Cardiac muscle cell (in vitro differentiated cells and primary cell): ENCODE measurements around the gene PPIB. TPM values are rescaled to one million over a fixed set of nuclear protein-coding genes. Genes with fewer than 3 reads are reported as not detected.
"Not testable (repeated sequence)": the region's sequence is repeated elsewhere in the genome, so short reads cannot be mapped to it uniquely, and the experiment has no call there.

Experiments
- DNase-seq, 2 donors: peaks; one replicate each; pipeline versions ENCODE4 v3.0.0 to v3.0.0-alpha.2; 2010 to 2017; ENCODE audit warnings: low read depth in 1 of 2, low spot score in 1 of 2
- H3K27ac ChIP-seq: fragments of 200-600 bp; sonication (generic); 2 replicates; pipeline ENCODE4 v1.5.1; 2016
- H3K27me3 ChIP-seq: fragments of 200-600 bp; sonication (generic); 2 replicates; pipeline ENCODE4 v1.6.0; 2016; ENCODE audit warnings: control low read depth
- H3K36me3 ChIP-seq: fragments of 200-600 bp; sonication (generic); 2 replicates; pipeline ENCODE4 v1.5.1; 2016; ENCODE audit warnings: control low read depth
- H3K4me1 ChIP-seq: fragments of 200-600 bp; sonication (generic); 2 replicates; pipeline ENCODE4 v1.8.1; 2017; ENCODE audit warnings: low read depth, mild to moderate bottlenecking, mixed run types
- H3K4me3 ChIP-seq: fragments of 200-600 bp; sonication (generic); 2 replicates; pipeline ENCODE4 v1.5.1; 2016; ENCODE audit warnings: mild to moderate bottlenecking
- H3K9me3 ChIP-seq: fragments of 200-600 bp; sonication (generic); 2 replicates; pipeline ENCODE4 v1.5.1; 2017; ENCODE audit warnings: low read depth, mild to moderate bottlenecking, control low read depth
- polyA plus RNA-seq: library from polyadenylated mRNA; unstranded; fragments of >200 nt; fragmentation: Nextera tagmentation; extraction: Ambion mirVana; gene quantifications from 2 replicates; pipeline ENCODE4 v1.2.1, GENCODE V29; 2016
- total RNA-seq: library from RNA; depleted of rRNA; stranded (reverse); fragments of >200 nt; gene quantifications from 2 replicates; pipeline ENCODE4 v1.2.3, GENCODE V29; 2016
- TF ChIP-seq, protein P1 (sequence below): IDR thresholded peaks from 2 replicates; pipeline ENCODE4 v1.5.1; 2012; ENCODE audit warnings: low read depth, mild to moderate bottlenecking, low read length

Gene PPIB
- total and polyA plus RNA-seq, 2 experiments from 2014 or later, result 382 to 1,055 TPM

- Histone ChIP-seq H3K4me1 (no peaks in the 10 kb centered on the region), H3K36me3 (peaks cover 53% of the 10 kb centered on the region), H3K4me3 (no peak overlapping the region), H3K9me3 (no peaks in the 10 kb centered on the region), H3K27me3 (no peaks in the 10 kb centered on the region), H3K27ac (no peak overlapping the region)
- DNase-seq, result no peak
- TF ChIP-seq, protein P1, sequence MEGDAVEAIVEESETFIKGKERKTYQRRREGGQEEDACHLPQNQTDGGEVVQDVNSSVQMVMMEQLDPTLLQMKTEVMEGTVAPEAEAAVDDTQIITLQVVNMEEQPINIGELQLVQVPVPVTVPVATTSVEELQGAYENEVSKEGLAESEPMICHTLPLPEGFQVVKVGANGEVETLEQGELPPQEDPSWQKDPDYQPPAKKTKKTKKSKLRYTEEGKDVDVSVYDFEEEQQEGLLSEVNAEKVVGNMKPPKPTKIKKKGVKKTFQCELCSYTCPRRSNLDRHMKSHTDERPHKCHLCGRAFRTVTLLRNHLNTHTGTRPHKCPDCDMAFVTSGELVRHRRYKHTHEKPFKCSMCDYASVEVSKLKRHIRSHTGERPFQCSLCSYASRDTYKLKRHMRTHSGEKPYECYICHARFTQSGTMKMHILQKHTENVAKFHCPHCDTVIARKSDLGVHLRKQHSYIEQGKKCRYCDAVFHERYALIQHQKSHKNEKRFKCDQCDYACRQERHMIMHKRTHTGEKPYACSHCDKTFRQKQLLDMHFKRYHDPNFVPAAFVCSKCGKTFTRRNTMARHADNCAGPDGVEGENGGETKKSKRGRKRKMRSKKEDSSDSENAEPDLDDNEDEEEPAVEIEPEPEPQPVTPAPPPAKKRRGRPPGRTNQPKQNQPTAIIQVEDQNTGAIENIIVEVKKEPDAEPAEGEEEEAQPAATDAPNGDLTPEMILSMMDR, result no peak
Measured at GRCh38 chr15:64117759-64118487, 44.9 kb downstream of the PPIB start.

DNA sequence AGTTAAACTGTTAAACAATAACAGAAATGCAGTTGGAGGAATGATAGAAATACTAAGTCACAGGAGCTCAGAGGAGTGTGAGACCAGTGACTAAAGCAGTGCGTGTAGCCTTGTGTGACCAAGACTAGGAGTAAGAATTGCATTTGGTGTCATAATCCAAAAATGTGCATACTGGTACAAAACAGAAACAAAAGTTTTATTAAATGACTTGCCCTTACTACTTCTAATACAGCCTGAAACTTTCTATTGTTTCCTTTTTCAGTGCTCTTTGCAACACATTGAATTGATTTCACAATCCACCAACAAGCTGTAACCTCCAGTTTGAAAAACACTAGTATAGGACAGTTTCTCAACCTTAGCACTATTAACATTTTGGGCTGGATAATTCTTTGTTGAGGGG lies 49.9 kb downstream of the PPIB start:
- peak in 1 of 2 donors; percentile 72 for DNase-seq
- H3K4me1 ChIP-seq, result no peaks in the 10 kb centered on the region
- no peaks in the 10 kb centered on the region for H3K9me3 ChIP-seq
- TF ChIP-seq, protein P1, result no peak
- H3K36me3 ChIP-seq, result peaks cover 30% of the 10 kb centered on the region
- no peak overlapping the region for H3K4me3 ChIP-seq
- no peaks in the 10 kb centered on the region for H3K27me3 ChIP-seq
- no peak overlapping the region for H3K27ac ChIP-seq

DNA sequence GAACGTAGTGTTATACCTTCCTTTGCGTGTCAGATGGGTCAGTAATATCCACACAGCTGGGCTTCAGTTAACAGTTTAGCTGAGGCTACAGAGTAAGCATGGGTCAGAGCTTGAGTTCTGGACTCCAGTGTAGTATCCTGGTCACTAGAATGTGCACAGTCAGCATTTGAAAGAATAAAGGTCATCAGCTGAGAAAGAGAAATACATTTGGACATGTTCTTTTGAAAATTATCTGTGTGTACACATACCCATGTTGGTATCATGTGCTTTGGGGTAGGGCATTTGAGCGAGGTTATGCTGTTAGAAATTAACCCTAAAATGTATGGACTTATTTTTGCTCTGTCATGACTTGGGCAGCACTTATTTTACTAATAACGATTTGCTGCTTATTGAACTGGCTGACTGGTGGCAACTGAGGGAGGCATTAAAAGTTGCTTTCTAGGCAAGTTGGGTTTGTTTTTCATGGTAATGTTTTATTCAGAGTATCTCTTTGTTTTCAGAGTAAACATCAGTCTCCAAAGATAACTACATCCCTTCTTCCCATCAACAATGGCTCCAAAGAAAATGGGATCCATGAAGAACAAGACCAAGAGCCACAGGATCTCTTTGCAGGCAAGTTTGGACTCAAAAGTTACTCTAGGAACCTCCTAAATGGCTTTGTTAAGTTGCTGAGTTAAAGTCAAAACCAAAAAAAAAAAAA lies 50.6 kb downstream of the PPIB start:
- Histone ChIP-seq H3K36me3 (peaks cover 24% of the 10 kb centered on the region), H3K4me1 (no peaks in the 10 kb centered on the region), H3K9me3 (no peaks in the 10 kb centered on the region), H3K27me3 (no peaks in the 10 kb centered on the region), H3K4me3 (no peak overlapping the region), H3K27ac (no peak overlapping the region)
- TF ChIP-seq, protein P1, result no peak
- peak in 1 of 2 donors; percentile 18 for DNase-seq

DNA sequence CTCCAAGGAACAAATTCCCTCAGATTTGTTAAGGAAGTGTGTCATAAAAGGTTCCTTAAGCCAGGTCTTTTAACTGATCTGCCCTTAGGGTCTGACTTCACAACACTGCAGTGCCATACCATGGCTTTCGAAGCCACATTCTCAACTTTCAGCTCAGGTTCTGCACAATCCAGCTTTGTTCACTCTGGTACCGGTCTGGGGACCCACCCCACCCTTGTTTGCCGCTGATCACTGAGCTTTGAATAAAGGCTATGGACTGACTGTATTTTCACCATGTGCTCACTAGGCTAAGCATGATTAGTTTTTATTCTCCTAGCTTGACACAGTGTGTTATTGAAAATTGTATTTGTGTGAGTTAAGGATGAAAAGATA lies 51.2 kb downstream of the PPIB start:
- Histone ChIP-seq H3K36me3 (peaks cover 21% of the 10 kb centered on the region), H3K9me3 (no peaks in the 10 kb centered on the region), H3K27ac (no peak overlapping the region), H3K27me3 (no peaks in the 10 kb centered on the region), H3K4me3 (no peak overlapping the region), H3K4me1 (no peaks in the 10 kb centered on the region)
- DNase-seq, result no peak
- TF ChIP-seq, protein P1, result no peak

GRCh38 chr15:64110950-64111678 lies 51.7 kb downstream of the PPIB start:
- H3K4me3 ChIP-seq, result no peak overlapping the region
- H3K27me3 ChIP-seq, result no peaks in the 10 kb centered on the region
- H3K27ac ChIP-seq, result no peak overlapping the region
- H3K4me1 ChIP-seq, result no peaks in the 10 kb centered on the region
- DNase-seq, result no peak
- peaks cover 18% of the 10 kb centered on the region for H3K36me3 ChIP-seq
- no peaks in the 10 kb centered on the region for H3K9me3 ChIP-seq
- TF ChIP-seq, protein P1, result no peak

DNA sequence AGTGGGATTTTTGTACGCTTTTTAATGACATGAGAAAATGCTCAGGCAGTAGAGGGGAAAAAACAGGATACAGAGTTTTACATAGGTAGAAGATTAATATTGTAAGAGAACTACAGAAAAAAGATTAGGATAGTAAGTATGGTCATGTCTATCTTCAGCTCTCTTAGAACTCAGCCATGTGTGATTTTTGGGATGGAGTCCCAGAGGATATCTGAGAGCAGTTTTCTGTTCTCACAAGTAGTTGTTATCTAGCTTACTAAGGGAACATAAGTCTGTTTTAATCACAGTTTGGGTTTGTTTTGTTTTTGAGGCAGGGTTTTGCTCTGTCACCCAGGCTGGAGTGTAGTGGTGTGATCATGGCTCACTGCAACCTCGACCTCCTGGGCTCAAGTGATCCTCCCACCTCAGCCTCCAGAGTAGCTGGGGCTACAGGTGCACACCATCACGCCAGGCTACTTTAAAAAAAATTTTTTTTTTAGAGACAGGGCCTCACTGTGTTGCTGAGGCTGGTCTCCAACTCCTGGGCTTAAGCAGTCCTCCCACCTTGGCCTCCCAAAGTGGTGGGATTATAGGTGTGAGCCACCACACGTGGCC lies 52.6 kb downstream of the PPIB start:
- H3K4me1 ChIP-seq, H3K27ac ChIP-seq, DNase-seq: not testable (repeated sequence)

More for the DNA sequence above, 52.6 kb downstream of the PPIB start:
- not testable (repeated sequence) for H3K4me3 ChIP-seq, H3K9me3 ChIP-seq, H3K27me3 ChIP-seq
- peaks cover 14% of the 10 kb centered on the region for H3K36me3 ChIP-seq
